Upper lobe of left lung (tissue), 4 donors: ENCODE results near the gene CCDC127.

Source experiments
- EP300 ChIP-seq, 4 donors: sonication (generic); formaldehyde crosslinking; IDR thresholded peaks; one replicate each; pipeline ENCODE4 v1.5.1; 2017; ENCODE audit warnings: antibody characterized with exemption in 4 of 4, control low read depth in 2 of 4
- POLR2A ChIP-seq, 4 donors: fragments of 450-650 bp; IDR thresholded peaks; one replicate each; pipeline ENCODE4 v1.5.1; 2016 to 2017; ENCODE audit warnings: antibody characterized with exemption in 4 of 4, mild to moderate bottlenecking in 2 of 4
- POLR2AphosphoS5 ChIP-seq, 2 donors: sonication (generic); formaldehyde crosslinking; IDR thresholded peaks; one replicate each; pipeline ENCODE4 v1.5.1; 2017; ENCODE audit warnings: antibody characterized with exemption in 2 of 2
- TF ChIP-seq, protein P1 (sequence below), 6 experiments: fragments of 450-650 bp in 4 of 6; fragments of 200-600 bp in 2 of 6; sonication (generic) in 2 of 6; IDR thresholded peaks; one replicate each; pipeline ENCODE4 v1.5.1; 2016 to 2019; ENCODE audit warnings: antibody characterized with exemption in 6 of 6

DNA sequence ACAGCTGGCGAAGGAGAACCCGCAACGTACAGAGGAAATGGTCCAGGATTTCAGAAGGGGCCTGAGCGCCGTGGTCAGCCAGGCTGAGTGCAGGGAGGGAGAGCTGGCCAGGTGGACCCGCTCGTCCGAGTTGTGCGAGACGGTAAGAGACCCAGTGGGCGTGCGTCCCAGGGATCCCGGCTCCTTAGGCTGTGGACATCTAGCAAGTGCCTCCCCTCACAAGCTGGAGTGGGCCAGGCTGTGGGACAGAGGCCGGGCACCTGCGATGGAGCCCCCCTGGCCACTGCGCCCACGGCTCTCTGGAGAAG lies 56.2 kb downstream of the CCDC127 start:
- TF ChIP-seq, protein P1, sequence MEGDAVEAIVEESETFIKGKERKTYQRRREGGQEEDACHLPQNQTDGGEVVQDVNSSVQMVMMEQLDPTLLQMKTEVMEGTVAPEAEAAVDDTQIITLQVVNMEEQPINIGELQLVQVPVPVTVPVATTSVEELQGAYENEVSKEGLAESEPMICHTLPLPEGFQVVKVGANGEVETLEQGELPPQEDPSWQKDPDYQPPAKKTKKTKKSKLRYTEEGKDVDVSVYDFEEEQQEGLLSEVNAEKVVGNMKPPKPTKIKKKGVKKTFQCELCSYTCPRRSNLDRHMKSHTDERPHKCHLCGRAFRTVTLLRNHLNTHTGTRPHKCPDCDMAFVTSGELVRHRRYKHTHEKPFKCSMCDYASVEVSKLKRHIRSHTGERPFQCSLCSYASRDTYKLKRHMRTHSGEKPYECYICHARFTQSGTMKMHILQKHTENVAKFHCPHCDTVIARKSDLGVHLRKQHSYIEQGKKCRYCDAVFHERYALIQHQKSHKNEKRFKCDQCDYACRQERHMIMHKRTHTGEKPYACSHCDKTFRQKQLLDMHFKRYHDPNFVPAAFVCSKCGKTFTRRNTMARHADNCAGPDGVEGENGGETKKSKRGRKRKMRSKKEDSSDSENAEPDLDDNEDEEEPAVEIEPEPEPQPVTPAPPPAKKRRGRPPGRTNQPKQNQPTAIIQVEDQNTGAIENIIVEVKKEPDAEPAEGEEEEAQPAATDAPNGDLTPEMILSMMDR (IDR thresholded peaks at IDR 0.05) = no peak
- TF ChIP-seq POLR2AphosphoS5 (IDR thresholded peaks at IDR 0.05) (no peak), POLR2A (IDR thresholded peaks at IDR 0.05) (no peak), EP300 (IDR thresholded peaks at IDR 0.05) (no peak)
